Right lobe of liver (tissue), 4 donors: ENCODE results near the gene CXCL6.

ENCODE experiments used
- CTCF ChIP-seq, 4 donors: fragments of 200-600 bp in 3 of 4; fragments of 450-650 bp in 1 of 4; IDR thresholded peaks; one replicate each; pipeline versions ENCODE4 v1.5.1 to v1.8.0; 2016 to 2022; ENCODE audit warnings: antibody characterized with exemption in 4 of 4, mild to moderate bottlenecking in 2 of 4
- POLR2A ChIP-seq: fragments of 450-650 bp; IDR thresholded peaks from one replicate; pipeline ENCODE4 v1.6.1; 2017; ENCODE audit warnings: antibody characterized with exemption, mild to moderate bottlenecking
- donor health status: DM: no; HTN: no; CAD: no.
- donor health status: DM: no; HTN: no; CAD: no.
- donor health status: DM: no; HTN: yes; CAD: no.

- no peak for TF ChIP-seq CTCF (IDR thresholded peaks at IDR 0.05)
- no peak for TF ChIP-seq POLR2A
Measured at GRCh38 chr4:73828956-73829355, 7.5 kb upstream of the CXCL6 start.
